ENCODE results near the gene TMEM25.

The TMEM25 gene

GRCh38 chr11:118519549-118519948 lies 11.4 kb upstream of the TMEM25 start:
- TF ChIP-seq TAF1 (IDR thresholded peaks at IDR 0.05; ENCODE audit: borderline replicate concordance, insufficient read depth, low read length) (no peak), FOXP2 (optimal IDR thresholded peaks at IDR 0.05; ENCODE audit: borderline replicate concordance, extremely low read depth, extremely low read length, insufficient read depth) (no peak), REST (IDR thresholded peaks at IDR 0.05; ENCODE audit: insufficient read depth in 1 of 2, low read depth in 2 of 2, low read length in 2 of 2) (no peak), POLR2AphosphoS5 (IDR thresholded peaks at IDR 0.05; ENCODE audit: low read depth, low read length) (no peak), SIN3A (IDR thresholded peaks at IDR 0.05; ENCODE audit: borderline replicate concordance, insufficient read depth, low read length) (no peak)

GRCh38 chr11:118521892-118522311 lies 9.1 kb upstream of the TMEM25 start:
- TF ChIP-seq SIN3A (IDR thresholded peaks at IDR 0.05; ENCODE audit: borderline replicate concordance, insufficient read depth, low read length) (no peak), FOXP2 (optimal IDR thresholded peaks at IDR 0.05; ENCODE audit: borderline replicate concordance, extremely low read depth, extremely low read length, insufficient read depth) (no peak), POLR2AphosphoS5 (IDR thresholded peaks at IDR 0.05; ENCODE audit: low read depth, low read length) (no peak), REST (IDR thresholded peaks at IDR 0.05; ENCODE audit: insufficient read depth in 1 of 2, low read depth in 2 of 2, low read length in 2 of 2) (no peak), TAF1 (IDR thresholded peaks at IDR 0.05; ENCODE audit: borderline replicate concordance, insufficient read depth, low read length) (no peak)

- no peak for TF ChIP-seq POLR2AphosphoS5 (IDR thresholded peaks at IDR 0.05; ENCODE audit: low read depth, low read length)
- TF ChIP-seq SIN3A (IDR thresholded peaks at IDR 0.05; ENCODE audit: borderline replicate concordance, insufficient read depth, low read length): no peak
- TF ChIP-seq FOXP2 (optimal IDR thresholded peaks at IDR 0.05; ENCODE audit: borderline replicate concordance, extremely low read depth, extremely low read length, insufficient read depth): no peak
- TF ChIP-seq TAF1 (IDR thresholded peaks at IDR 0.05; ENCODE audit: borderline replicate concordance, insufficient read depth, low read length): no peak
- no peak for TF ChIP-seq REST (IDR thresholded peaks at IDR 0.05; ENCODE audit: insufficient read depth in 1 of 2, low read depth in 2 of 2, low read length in 2 of 2)
Measured at GRCh38 chr11:118522571-118523072, 8.4 kb upstream of the TMEM25 start.

- TF ChIP-seq SIN3A (IDR thresholded peaks at IDR 0.05; ENCODE audit: borderline replicate concordance, insufficient read depth, low read length) (no peak), POLR2AphosphoS5 (IDR thresholded peaks at IDR 0.05; ENCODE audit: low read depth, low read length) (no peak), FOXP2 (optimal IDR thresholded peaks at IDR 0.05; ENCODE audit: borderline replicate concordance, extremely low read depth, extremely low read length, insufficient read depth) (no peak), TAF1 (IDR thresholded peaks at IDR 0.05; ENCODE audit: borderline replicate concordance, insufficient read depth, low read length) (no peak)
Measured at GRCh38 chr11:118524356-118524755, 6.6 kb upstream of the TMEM25 start.

- TF ChIP-seq TAF1 (IDR thresholded peaks at IDR 0.05; ENCODE audit: borderline replicate concordance, insufficient read depth, low read length) (no peak), FOXP2 (optimal IDR thresholded peaks at IDR 0.05; ENCODE audit: borderline replicate concordance, extremely low read depth, extremely low read length, insufficient read depth) (no peak), POLR2AphosphoS5 (IDR thresholded peaks at IDR 0.05; ENCODE audit: low read depth, low read length) (no peak), SIN3A (IDR thresholded peaks at IDR 0.05; ENCODE audit: borderline replicate concordance, insufficient read depth, low read length) (no peak), REST (IDR thresholded peaks at IDR 0.05; ENCODE audit: insufficient read depth in 1 of 2, low read depth in 2 of 2, low read length in 2 of 2) (no peak)
Measured at GRCh38 chr11:118524757-118525470, 6.1 kb upstream of the TMEM25 start.
